Muscle of back (tissue), 11 donors: ENCODE results near the gene TRPM3. TPM values are rescaled to one million over a fixed set of nuclear protein-coding genes. Genes with fewer than 3 reads are reported as not detected.
A peak's percentile ranks its signal among the peaks of the same experiment; 100 is the strongest.

Experiments used
- DNase-seq, 3 donors: peaks; one replicate each; pipeline versions ENCODE4 v3.0.0 to v3.0.0-alpha.2; 2013
- polyA plus RNA-seq, 10 donors: library from polyadenylated mRNA; unstranded; fragments of 120-200 nt; gene quantifications; one replicate each; pipeline ENCODE4 v1.2.1, GENCODE V29; 2013; ENCODE audit not compliant: insufficient read length in 10 of 10

Gene TRPM3
- polyA plus RNA-seq, 10 donors, result 0.13 to 0.67 (median 0.31) TPM

DNA sequence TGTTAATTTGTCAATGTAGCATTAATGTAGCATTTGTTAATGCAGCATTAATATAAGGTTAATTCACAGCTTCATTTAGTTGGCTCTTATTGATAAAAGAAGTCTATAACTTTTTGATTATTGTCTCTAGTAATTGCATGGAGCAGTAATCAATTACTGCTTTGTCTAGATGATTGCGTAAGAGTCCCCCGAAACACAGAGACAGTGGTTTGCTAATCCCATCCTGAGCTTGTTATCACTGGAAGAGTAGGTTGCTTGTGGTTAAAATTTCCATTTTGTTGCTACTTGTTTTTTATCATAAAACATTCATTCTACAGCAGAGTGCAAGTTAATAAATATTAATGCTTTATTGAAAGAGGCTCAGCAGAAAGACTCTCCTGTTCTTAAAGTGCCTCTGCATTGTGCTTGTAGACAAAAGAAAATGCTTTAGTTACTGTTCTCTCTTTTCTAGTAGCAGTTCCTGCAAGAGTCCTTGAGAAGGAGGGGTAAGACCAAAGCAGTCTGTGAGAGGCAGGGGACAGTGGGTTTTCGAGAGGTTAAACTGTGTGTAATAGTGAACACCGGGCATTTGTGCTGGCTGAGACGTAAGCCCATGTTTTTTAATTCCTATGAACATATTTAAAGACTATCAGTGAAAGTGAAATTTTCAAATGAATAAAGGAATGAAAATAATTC is 291.7 kb downstream of the TRPM3 start:
- DNase-seq, result no peak

DNA sequence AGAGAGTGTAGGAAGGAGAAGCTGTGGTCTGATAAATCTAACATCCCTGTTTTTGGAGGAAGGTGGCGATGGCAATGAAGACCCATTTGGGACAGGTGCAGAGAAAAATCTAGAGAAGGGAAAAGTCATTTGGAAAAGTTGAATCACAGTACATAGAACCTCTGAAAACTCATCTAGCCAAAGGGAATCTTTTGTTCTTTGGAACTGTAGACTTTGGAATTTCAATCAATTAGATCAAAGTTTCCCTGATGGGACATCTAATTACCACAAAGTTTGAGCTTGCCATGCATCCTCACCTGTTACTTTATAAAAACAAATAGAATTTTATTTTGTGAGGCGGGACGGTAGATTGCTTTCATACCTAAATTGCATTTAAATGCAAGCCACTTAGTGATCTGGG is 294.9 kb downstream of the TRPM3 start:
- DNase-seq, result no peak

DNA sequence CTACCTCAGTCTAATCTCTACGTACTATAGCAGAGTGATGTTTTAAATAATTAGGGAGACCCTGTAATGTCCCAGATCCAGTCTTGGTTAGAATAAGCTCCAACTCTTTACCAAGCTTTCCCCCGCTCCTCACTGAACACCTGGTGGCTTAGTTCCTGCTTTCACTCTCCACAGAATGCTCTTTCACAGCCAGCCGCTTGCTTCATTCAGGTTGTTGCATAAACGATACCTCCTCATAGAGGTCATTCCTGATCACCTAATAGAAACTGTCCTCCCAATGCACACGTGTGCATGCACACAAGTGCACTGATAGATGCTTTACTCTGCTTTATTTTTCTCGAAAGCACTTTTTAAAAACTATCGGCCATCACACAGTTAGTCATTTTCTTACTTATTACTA is 298.1 kb downstream of the TRPM3 start:
- no peak for DNase-seq

DNA sequence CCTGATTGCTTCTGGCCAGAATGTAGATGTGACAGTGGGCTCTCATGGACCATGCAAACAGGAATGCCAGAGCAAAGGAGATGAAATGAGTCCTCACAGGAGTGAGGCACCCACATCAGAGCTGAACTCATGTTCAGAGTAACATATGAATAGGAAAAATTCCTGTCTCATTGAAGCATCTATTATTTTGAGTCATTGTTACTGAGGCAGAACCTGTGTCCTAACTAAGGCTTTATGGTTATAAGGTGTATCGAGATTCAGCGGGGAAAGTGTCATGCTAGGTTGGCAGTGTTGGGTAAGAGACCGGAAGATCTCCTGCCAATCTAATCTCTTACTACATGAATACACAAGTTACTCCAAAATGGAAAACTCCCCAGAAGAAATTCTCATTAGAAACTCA is 304.1 kb downstream of the TRPM3 start:
- DNase-seq, result no peak

DNA sequence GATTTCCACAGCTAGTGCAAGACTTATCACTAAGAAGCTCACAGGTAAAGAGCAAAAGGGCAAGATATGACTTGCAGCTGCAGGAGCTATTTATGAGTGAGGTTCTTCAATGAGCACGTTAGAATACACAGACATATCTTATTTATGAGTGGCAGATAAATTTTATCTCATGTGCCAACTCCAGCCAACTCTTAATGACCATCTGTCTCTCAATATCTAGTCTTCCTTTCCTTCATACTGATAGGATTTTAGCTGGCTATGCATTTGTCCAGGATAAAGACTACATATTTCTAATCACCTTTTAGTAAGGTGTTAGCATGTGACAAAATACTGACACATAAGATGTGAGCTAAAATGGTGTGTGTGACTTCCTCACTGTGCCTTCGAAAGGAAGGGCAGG is 304.5 kb downstream of the TRPM3 start:
- DNase-seq, result no peak

DNA sequence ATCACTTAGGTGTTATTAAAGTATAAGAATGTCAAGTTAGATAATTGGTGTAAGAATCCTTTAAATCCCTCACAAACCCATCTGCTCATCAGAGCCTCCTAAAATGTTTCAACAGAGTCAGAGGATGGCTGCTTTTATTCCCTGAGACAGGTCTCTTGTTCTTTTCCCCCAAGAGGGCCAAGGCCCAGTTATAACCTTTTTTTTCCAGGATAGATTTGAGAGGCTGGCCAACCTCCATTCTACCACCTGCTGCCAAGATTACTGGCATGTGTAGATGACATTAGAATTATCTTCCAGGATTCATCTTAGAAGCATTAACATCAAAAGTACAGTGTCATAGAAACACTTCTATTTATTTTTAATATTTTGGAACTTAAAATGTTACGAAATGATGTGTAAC is 305.1 kb downstream of the TRPM3 start:
- DNase-seq, result no peak

DNA sequence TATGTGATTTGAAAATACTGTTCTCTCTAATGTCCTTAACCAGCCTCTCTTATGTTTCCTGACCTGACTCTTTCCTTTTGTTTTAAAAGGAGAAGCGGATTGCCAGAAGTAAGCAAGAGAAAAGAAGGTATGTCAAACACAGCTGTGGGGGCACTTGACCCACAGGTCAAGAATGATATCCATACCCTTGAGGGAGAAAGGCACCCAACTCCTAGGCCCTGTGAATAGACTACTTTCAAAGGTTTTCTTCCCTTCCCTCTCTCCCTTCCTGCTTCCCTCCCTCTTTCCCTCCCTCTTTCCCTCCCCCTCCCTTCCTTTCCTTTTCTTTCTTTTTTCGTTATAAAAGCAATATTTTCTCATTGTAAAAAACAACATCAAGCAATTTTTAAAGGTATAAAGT is 306.8 kb downstream of the TRPM3 start:
- DNase-seq, result no peak

DNA sequence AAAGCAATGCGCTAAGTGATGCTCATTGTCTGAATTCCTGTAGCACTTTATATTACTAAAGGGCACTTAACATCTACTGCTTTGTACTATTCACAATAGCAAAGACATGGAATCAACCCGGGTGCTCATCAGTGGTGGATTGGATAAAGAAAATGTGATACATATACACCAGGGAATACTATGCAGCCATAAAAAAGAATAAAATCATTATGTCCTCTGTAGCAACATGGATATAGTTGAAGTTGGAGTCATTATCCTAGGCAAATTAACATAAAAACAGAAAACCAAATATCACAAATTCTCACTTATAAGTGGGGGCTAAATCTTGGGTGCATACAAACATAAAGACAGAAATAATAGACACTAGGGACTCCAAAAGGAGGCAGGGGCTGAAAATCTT is 308.3 kb downstream of the TRPM3 start:
- DNase-seq, result no peak

DNA sequence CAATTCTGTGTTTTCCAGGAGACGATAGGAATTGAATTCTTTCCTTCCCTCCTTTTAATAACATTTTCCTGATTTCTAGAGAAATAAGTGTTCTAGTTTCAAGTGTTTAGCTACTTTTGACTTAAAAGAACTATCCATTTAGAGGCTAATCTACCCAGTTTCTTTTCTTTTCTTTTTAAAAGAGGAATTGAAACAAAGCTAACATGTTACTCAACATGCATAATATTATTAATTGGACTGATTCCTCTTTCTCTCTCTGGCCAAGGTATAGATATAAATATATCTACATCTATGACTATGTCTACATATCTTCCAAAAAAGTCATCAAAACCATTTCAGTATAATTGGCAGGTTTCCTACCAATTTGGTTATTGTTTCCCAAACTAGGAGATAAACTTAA is 309.8 kb downstream of the TRPM3 start:
- no peak for DNase-seq

DNA sequence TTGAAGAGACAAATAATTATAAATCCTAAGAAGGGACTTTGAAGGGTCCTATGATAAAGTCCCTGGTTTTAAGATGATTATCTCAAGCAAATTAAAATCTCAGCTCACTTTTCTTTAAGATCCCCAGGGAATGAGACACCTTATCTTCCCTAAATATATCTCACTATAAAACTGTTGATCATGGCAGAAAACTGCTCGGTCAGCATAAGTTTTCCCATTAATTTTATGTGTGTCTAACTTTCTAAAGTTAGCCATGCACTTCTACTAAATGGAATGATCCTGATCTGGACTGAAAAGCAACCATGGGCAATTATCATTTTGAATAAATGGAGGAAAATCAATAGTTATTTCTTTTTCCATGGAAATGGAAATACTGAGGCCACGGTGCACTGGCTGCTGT is 314.5 kb downstream of the TRPM3 start:
- no peak for DNase-seq

DNA sequence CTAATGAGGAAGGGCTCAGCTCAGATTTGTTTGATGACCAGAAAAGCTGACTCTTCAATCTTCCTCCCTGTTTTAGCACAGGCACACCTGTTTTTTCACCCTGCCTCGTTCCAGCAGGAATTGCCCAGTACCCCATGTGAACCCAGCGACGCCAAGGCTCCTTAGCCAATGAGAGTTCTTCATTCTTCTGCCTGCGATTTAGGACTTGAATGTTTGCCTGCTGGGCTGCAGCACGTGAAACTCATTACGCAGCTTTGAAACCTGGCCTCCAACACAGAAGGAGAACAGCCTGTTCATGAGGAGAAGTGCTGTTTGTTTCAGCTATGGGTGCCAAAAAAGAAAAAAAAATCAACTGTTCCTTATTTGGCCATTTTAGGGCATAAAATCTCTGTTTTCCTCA is 315.5 kb downstream of the TRPM3 start:
- DNase-seq, result peak; percentile 6 to 74 (median 45)

DNA sequence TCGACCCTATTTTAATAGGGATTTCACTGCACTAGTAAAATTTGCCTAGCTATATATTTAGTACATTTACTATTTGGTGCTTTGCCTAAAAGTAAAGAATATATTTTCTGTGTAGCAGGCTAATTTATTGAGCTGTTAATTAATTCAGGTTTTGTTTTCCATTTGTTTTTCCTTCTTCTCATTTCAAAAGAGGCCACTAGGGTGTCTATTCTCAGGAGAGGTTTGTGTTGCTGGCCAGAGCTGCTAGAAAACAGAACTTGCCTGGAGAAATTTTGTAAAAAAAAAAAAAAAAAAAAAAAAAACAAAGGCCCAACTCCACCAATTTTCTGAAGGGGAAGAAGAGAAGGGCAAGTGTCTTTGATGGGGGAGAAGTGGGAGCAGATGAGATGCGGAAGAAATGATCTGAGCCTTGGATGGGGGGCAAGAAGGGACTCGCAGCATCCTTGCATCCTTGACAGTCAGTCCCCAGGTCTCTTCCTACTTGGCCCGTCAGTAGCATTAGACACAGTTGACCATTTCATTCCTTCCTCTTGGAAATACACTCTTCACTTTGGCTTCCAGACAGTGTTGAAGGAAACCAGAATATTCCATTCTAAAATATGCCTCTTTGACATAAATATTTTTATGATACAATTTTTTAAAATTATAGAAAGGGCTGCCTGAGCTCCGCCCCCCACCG is 318.5 kb downstream of the TRPM3 start:
- DNase-seq, result no peak

DNA sequence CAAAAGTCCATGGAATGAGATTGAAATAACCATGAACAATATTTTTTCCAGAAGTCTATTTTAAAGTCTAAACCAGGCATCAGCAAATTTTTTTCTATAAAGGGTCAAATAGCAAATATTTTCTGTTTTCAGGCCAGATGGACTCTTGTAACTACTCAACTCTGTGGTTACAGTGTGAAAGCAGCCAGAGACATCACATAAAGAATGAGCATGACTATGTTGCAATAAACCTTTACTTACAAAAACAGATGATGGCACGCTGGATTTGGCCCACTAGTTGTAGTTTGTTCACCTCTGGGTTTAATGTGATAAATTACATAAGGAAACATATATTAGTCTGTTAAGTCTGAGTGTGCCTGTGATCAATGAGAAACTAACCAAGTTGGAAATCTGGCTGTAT is 319.2 kb downstream of the TRPM3 start:
- DNase-seq, result no peak

DNA sequence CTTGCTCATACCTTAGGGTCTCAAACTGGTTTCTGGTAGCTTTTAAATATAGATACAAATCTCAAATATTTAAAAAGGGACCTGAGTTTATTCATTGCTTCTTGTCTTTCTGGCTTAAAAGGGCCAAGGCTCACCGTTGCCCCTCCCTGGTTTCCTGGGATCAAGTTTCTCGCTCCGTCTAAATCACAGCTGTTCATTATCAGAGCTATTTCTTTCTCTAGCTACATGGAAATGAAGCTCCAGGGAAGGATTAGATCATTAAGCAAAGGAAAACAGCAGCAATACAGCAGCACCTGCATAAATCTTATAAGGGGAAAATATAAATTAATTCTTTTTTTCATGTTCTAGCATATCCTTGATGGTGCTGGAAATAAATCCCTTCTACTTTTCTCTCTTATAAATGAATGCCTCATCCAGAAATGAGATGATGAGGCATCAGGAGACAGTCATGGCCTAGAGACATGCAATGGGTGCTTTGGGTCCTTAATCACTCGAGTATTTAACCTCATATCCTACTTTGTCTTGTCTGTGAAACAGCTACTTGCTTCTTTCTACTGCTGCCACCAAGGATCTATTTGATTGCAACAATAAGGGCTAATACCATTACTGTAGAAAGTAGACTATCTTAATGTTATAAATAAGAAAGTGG is 320.1 kb downstream of the TRPM3 start:
- no peak for DNase-seq

DNA sequence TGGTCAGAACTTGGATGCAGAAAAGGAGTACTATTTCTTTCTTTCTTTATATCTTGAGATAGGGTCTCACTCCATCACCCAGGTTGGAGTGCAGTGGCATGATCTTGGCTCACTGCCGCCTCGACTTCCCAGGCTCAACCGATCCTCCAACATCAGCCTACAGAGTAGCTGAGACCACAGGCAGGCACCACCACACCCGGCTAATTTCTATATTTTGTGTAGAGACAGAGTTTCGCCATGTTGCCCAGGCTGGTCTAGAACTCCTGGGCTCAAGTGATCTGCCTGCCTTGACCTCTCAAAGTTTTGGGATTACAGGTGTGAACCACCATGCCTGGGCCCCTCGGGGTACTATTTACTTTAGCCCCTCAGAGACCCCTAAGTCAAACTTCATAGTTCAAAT is 323.4 kb downstream of the TRPM3 start:
- no peak for DNase-seq

DNA sequence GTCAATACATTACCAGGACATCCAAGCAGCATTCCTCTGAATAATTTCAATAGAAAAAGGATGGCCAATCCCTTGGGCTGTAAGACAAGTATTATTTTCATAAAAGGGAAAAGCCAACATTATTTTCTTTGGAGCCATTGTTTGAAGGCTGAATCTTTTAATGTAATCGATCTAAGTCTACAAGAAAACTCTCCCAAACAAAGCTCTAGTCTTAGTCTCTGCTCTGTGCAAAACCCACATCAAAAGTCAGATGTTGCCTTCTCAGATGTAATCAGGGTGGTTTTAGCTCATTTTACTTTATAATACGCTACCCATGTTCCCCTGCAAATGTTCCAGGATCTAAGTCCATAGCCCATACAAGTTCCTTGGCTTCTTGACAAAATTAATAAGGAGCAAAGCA is 325.6 kb downstream of the TRPM3 start:
- DNase-seq, result no peak

DNA sequence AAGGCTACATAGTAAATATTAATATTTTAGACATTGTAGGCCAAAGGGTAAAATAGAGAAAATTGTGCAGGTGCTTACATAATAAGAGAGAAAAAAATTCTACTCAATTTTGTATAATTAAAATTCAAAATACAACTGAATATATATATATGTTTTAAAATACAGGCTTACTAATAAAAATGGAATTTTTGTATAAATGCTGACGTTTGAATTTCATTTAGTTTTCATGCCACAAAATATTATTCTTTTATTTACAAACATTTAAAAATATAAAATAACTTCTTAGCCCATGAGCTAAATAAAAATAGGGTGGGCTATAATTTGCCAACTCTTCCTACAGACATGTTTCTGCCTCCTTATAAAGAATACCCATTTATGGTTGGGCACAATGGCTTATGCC is 328.6 kb downstream of the TRPM3 start:
- DNase-seq, result no peak

DNA sequence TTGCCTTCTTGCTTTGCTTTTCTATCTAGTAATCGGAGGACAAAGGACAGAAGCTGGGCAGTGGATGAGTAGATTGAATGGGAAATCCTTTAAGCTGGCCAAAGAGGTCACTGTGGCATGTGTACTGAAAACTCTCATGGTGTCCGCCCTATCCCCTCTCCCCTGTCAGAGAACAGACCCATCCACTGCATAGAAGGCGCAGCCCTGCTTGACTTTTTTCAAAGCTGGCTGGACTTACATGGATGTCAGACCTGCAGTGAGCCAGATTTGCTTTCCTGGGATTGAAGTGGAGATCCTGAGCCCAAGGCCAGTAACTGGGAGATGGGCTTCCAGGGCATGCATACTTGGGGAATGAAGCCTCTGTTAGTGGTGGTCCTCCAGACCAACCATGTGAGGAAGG is 329.5 kb downstream of the TRPM3 start:
- no peak for DNase-seq

DNA sequence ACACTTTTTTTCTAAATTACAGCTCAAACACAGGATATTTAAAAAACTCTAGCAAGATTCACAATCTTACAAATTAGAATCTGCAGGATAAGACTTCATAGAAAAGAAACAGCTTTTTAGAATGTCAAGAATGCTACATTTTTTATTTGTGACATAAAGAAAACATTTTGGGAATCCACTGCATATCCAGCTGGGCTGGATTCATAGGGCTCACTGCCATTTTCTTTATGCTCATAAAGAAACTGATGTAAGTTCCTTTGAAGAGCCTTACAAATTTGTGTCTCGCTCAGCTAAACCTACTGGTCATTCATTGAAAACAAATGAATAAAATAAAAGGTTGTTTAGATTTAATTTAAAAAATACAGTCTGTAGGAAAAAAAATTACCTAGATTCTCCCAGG is 332.3 kb downstream of the TRPM3 start:
- DNase-seq, result peak; percentile 14 to 78 (median 66)

DNA sequence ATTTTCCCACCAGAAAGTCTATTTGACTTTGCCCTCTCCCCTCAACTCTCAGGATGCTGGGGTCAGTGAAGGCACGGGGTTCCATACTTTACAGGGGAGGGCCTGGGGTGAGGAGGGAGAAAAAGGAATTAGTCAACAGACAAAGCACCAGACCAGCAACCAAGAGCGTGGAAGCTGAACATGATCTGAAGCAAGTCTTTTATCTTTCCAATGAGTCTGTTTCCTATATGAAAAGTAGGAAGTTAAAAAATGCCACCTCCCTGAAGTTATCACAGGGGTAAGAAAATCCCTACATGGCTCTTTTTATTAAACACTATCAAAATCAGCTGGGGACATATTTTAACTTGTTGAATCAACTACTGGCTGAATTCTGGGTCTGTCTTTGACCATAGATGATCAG is 337.0 kb downstream of the TRPM3 start:
- DNase-seq, result no peak

DNA sequence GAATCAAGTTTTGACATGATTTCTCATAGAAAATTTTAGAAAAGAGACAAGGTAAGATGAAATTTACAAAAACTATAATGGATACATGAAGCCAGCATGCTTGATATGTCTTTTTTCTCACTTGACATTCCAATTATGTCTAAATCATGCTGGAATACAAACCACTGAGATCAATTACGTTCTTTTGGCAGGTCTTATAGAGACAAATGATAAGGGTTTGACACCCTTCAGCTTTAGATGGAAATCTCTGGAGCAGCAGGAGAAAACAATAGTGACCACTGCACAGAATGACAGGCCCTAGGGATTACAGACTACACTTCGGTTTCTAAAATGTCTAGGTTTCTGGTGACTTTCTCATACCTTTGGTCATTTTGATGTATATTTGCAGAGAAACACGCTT is 342.9 kb downstream of the TRPM3 start:
- no peak for DNase-seq

DNA sequence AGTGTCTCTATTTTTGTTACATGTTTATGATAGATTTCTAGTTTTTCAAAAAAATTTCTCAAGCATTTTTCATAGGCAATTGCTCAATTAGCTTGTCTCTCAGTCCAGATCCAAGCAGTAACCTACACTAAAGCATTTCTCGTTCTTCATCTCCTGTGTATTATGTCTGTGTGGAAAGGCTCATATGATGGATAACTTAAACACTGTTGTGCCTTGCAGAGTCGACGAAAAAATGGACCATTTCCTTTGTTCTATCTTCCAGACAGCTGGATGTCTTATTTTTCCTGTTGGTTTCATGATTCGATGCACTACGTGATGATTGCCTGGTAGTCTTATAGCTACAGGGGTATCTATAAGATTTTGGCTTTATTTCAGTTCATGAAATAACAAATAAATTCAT is 347.8 kb downstream of the TRPM3 start:
- no peak for DNase-seq

DNA sequence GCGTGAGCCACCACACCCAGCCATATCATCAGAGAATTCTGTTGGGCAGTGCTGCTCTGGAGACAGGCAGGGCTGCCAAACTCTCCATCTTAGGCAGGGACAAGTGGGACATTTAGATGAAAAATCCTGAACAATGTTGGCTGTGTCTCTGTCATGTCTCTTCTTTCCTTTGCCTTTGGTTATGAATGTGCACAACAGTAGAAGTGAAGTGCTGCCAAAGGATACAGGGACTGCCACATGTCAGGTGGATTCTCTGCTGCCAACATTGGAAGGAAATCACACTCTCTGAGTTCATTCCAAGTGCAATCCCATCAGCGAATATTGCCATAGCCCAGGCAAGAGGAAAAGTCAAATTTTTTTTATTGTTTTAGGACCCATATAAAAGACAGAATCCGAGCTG is 348.8 kb downstream of the TRPM3 start:
- no peak for DNase-seq

DNA sequence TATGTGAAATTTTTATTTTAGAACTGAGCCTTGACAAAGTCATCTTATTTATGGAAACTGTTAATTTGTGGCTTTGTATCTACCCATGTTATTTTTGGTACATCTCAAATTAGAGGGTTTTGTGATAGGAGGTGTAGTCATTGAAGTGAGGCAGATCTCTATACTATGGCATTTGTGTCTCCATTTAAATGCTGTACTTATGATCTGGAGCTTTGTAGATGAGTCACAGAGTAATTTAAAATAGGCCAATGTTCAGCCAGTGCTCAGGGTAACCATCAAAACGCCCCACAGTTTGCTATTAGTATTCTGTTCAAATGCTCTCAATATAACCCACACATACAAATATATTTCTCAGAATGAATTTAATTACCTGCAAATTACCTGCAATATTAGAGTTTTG is 355.5 kb downstream of the TRPM3 start:
- DNase-seq, result no peak
